ENCODE measurements around the gene MACROD2.

DNA sequence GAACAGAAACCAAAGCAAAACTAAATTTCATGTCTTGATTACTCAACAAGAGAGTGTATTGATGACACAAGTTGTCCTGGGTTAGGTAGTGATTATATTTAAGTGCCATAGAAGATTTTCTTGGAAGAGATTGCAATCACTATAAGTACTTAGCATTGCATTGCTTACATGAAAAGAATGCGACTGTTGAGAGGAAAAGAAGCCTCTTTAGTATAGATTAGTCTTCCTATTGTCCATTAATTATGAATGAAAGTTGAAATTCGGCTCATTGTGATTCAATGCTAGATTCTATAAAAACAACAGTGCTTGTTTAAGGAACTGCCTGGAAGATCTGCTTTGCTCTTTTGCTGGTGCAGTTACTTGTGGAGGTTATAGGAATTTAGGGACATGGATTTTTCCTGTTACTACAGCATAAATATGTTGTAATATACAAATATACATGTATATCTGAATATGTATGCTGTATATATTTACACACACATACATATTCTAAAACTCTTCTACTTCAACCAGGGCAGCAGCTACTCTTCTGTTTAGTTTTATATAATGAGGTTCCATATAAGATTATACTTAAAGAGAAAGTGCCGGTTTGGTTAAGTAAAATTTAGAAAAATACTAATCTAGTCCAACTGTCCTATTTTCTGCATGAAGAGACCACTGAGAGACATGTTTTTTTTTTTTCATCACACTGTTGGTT lies 1781.6 kb downstream of the MACROD2 start:
- no peak for TF ChIP-seq ZNF274 (IDR thresholded peaks at IDR 0.05; ENCODE audit: low read depth, low read length)
- no peak for TF ChIP-seq SUZ12 (IDR thresholded peaks at IDR 0.05; ENCODE audit: extremely low read depth, insufficient read depth, insufficient read length)
